KMS-11 (cell line): ENCODE measurements around the gene MAEL.

Experiments used
- H2AFZ ChIP-seq: fragments of 200-600 bp; sonication (generic); 2 replicates; pipeline ENCODE4 v1.6.1; 2016; ENCODE audit warnings: antibody characterized with exemption, mixed run types, low read depth
- H3K27ac ChIP-seq: fragments of 200-600 bp; sonication (generic); 2 replicates; pipeline ENCODE4 v1.6.1; 2016; ENCODE audit warnings: mild to moderate bottlenecking, mixed run types
- H3K27me3 ChIP-seq: fragments of 200-600 bp; sonication (generic); 2 replicates; pipeline ENCODE4 v1.6.1; 2017; ENCODE audit warnings: mild to moderate bottlenecking, low read depth, mixed run types, moderate library complexity; ENCODE audit not compliant: insufficient read depth
- H3K36me3 ChIP-seq: fragments of 200-600 bp; sonication (generic); 2 replicates; pipeline ENCODE4 v1.6.1; 2017; ENCODE audit warnings: mild to moderate bottlenecking, mixed run types; ENCODE audit not compliant: insufficient read depth
- H3K4me1 ChIP-seq: fragments of 200-600 bp; sonication (generic); 2 replicates; pipeline ENCODE4 v1.6.1; 2016; ENCODE audit warnings: mild to moderate bottlenecking, low read depth, mixed run types; ENCODE audit not compliant: poor library complexity, severe bottlenecking
- H3K4me2 ChIP-seq: fragments of 200-600 bp; sonication (generic); 2 replicates; pipeline ENCODE4 v1.7.0; 2016; ENCODE audit warnings: mild to moderate bottlenecking, mixed run types
- H3K4me3 ChIP-seq: fragments of 200-600 bp; sonication (generic); IDR thresholded peaks from 2 replicates; pipeline ENCODE4 v1.6.1; 2017; ENCODE audit warnings: low read depth, low read length, mixed read lengths; ENCODE audit not compliant: insufficient read depth
- H3K79me2 ChIP-seq: fragments of 200-600 bp; sonication (generic); 2 replicates; pipeline ENCODE4 v1.6.1; 2016; ENCODE audit warnings: low read depth, mixed run types; ENCODE audit not compliant: insufficient read depth
- H3K9ac ChIP-seq: fragments of 200-600 bp; sonication (generic); 2 replicates; pipeline ENCODE4 v1.6.1; 2016; ENCODE audit warnings: mild to moderate bottlenecking, mixed run types
- H4K20me1 ChIP-seq: fragments of 200-600 bp; sonication (generic); 2 replicates; pipeline ENCODE4 v1.6.1; 2016; ENCODE audit warnings: mild to moderate bottlenecking, mixed run types; ENCODE audit not compliant: insufficient read depth
- CTCF ChIP-seq: fragments of 200-600 bp; sonication (generic); conservative IDR thresholded peaks from 2 replicates; pipeline ENCODE4 v1.6.1; 2017; ENCODE audit warnings: low read depth, mild to moderate bottlenecking, antibody characterized with exemption, low read length, moderate library complexity, mixed read lengths

The MAEL gene

GRCh38 chr1:166953491-166953890 lies 35.6 kb upstream of the MAEL start:
- Histone ChIP-seq H4K20me1 (no peaks in the 10 kb centered on the region), H3K4me3 (no peak overlapping the region), H3K27ac (no peak overlapping the region), H3K4me2 (no peak overlapping the region), H3K36me3 (no peaks in the 10 kb centered on the region), H3K27me3 (no peaks in the 10 kb centered on the region), H3K4me1 (no peaks in the 10 kb centered on the region), H2AFZ (no peak overlapping the region), H3K9ac (no peak overlapping the region), H3K79me2 (no peaks in the 10 kb centered on the region)
- TF ChIP-seq CTCF: no peak

GRCh38 chr1:166956057-166956850 lies 32.8 kb upstream of the MAEL start:
- Histone ChIP-seq H2AFZ (no peak overlapping the region), H3K79me2 (no peaks in the 10 kb centered on the region), H3K4me2 (no peak overlapping the region), H3K4me1 (no peaks in the 10 kb centered on the region), H3K9ac (no peak overlapping the region), H3K36me3 (no peaks in the 10 kb centered on the region), H4K20me1 (no peaks in the 10 kb centered on the region), H3K4me3 (peak overlapping the region; percentile 7), H3K27me3 (no peaks in the 10 kb centered on the region), H3K27ac (no peak overlapping the region)
- no peak for TF ChIP-seq CTCF

- Histone ChIP-seq H3K4me1 (no peaks in the 10 kb centered on the region), H4K20me1 (no peaks in the 10 kb centered on the region), H3K36me3 (no peaks in the 10 kb centered on the region), H3K27me3 (no peaks in the 10 kb centered on the region), H3K4me3 (peak overlapping the region; percentile 7), H3K9ac (no peak overlapping the region), H2AFZ (no peak overlapping the region), H3K79me2 (no peaks in the 10 kb centered on the region), H3K27ac (no peak overlapping the region), H3K4me2 (no peak overlapping the region)
- no peak for TF ChIP-seq CTCF
These were observed 32.2 kb upstream of the MAEL start for GRCh38 chr1:166956872-166957271.

GRCh38 chr1:166960858-166961474 lies 28.1 kb upstream of the MAEL start:
- Histone ChIP-seq H3K36me3 (no peaks in the 10 kb centered on the region), H3K4me1 (no peaks in the 10 kb centered on the region), H3K4me2 (no peak overlapping the region), H3K9ac (no peak overlapping the region), H3K4me3 (no peak overlapping the region), H3K27ac (no peak overlapping the region), H2AFZ (no peak overlapping the region), H3K27me3 (no peaks in the 10 kb centered on the region), H4K20me1 (no peaks in the 10 kb centered on the region), H3K79me2 (no peaks in the 10 kb centered on the region)
- TF ChIP-seq CTCF: no peak
